ENCODE results near the gene MSRB3.
"Not testable (repeated sequence)": the region's sequence is repeated elsewhere in the genome, so short reads cannot be mapped to it uniquely, and the experiment has no call there.

The MSRB3 gene

DNA sequence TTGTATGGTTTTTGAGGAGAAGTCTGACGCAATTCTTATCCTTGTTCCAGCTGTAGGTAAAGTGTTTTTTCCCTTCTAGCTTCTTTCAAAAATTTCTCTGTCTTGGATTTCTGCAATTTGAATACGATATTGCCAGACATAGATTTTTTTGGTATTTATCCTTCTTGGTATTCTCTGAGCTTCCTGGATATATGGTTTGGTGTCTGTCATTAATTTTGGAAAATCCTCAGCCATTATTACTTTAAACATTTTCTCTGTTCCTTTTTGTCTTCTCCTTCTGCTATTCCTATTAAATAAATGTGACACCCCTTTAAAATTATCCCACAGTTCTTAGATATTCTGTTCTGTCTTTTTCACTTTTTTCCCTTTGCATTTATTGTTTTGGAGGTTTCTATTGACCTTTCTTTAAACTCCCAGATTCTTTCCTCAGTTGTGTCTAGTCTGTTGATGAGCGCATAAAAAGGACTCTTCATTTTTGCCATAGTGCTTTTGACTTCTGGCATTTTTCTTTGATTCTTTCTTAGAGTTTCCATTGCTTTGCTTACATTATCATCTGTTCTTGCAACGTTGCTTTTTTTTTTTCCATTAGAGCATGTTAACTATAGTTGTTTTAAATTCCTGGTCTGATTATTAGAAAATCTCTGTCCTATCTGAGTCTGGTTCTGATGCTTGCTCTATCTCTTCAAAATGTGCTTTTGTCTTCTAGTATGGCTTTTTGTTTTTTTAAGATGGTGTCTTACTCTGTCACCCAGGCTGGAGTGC is 129.1 kb downstream of the MSRB3 start:
- DNase-seq, result no peak

DNA sequence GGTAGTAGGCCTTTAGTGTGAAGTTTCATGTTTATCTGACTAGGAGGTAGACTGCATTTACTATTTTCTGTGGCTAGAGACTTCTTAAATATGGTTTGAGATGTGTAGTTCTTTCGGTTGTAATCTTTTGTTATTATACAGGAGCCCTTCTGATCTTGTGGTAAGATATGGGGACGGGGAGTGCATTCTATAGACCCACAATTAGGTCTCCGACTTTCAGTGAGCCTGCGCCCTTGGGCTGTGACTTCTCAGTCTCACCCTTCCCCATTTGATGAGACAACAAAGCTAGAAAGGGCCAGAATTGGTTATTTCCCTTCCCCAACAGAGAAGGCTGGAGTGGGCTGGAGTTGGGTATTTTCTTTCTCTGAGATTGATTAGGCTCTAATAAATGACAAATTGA is 130.0 kb downstream of the MSRB3 start:
- no peak for DNase-seq

DNA sequence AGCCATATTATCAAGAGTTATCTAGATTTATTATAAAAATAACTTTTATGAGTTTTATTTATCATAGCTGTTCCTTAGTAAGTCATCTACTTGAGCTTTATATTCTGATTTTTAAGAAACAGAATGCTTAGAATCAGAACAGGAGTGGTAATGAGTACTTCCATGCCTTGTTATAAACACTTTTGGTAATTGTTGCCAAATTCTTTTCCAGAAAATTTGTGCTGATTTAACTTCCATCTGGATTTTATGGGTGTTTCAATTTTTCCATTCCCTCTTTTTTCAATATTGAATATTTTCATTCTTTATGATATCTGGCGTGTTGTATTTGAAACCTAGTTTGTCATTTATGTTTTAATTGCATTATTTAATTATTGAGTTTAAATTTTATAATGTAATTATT is 131.2 kb downstream of the MSRB3 start:
- no peak for DNase-seq

DNA sequence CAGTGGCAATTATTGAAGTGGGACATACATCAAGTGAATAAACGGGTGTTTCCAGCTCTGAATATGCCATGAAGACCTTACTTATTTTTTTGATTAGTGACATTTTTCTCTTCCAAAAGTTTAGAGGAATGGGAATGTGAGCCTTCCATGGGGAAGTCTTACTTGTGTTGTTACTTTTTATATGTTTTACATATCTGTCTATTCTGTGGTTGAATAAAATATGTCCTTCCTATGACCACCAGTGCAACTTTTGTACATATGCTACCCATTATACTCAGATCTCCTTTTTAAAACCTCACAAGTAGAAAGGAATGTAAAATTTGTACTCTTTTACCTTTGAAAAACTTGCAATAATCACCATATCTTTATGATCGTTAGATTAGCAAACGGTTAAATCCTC is 132.7 kb downstream of the MSRB3 start:
- no peak for DNase-seq

DNA sequence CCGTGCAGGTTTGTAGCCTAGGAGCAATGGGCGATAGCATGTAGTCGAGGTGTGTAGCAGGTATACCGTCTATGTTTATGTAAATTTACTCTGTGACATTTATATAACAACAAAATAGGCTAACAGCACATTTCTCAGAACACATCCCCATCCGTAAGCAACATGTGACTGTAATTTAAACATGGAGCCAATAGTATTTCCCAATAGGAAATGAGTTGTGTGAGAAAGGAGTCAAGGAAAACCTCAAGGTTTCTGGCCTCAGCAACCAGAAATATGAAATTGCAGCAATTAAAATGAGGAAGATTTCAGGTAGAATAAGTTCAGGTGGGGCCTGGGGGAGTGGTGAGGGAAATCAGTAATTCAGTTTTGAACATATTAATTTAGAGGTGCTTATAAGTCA is 136.0 kb downstream of the MSRB3 start:
- no peak for DNase-seq

DNA sequence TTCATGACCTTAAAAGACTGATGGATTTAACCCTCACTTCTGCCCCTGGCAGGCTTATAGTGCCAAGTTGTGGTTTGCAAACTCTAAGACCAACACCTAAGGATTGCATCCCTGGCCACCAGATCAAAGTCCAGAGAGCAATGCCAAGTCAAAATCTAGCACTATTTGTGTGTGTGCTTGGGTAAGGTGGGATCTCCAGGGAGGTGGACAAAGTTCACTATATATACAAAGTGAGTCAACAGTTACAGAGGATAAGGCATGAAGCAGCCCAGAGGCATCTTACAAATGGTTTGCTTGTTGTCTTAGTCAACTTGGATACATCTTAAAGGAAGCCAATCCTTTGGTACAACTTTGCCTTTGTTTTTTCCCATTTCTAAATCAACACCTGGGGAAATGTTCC is 137.3 kb downstream of the MSRB3 start:
- DNase-seq, result no peak

DNA sequence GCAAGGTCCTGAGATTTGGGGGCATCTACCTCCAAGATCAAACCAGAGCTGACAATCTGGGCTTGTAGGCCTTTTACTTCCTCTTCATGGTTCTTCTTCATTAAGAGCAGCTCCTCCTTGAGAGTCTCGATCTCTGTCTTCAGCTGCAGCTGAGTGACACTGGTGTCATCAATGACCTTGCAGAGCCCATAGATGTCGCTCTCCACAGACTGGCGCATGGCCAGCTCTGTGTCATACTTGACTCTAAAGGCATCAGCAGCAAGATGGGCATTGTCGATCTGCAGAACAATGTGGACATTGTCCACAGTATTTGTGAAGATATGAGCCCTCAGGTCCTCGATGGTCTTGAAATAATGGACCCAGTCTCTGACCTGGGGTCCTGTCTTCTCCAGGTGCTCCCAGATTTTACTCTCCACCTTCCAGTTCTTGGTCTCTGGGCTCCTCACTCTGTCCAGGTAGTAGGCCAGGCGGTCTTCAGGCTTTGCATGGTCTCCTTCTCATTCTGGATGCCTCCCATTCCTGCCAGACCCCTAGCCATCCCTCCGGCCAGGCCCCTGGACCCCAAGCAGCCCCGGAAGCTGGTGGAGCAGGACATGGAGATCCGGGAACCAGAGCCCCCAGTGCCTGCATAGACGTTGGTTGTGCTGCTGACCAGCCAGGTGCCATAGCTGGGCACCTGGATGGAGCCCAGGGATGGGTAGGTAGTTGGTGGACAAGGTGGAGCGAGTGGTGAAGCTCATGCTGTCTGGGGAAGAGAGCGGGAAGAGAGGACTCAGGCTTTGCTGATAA is 141.0 kb downstream of the MSRB3 start:
- DNase-seq, result no peak

DNA sequence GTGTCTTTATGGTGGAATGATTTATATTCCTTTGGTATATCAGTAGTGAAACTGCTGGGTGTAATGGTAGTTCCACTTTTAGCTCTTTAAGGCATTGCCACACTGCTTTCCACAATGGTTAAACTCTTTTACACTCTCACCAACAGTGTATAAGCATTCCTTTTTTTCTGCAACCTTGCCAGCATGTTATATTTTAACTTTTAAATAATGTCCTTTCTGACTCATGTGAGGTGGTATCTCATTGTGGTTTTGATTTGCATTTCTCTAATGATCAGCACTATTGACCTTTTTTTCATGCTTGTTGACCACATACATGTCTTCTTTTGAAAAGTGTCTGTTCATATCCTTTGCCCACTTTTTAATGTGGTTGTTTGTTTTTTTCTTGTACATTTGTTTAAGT is 142.5 kb downstream of the MSRB3 start:
- DNase-seq, result no peak

DNA sequence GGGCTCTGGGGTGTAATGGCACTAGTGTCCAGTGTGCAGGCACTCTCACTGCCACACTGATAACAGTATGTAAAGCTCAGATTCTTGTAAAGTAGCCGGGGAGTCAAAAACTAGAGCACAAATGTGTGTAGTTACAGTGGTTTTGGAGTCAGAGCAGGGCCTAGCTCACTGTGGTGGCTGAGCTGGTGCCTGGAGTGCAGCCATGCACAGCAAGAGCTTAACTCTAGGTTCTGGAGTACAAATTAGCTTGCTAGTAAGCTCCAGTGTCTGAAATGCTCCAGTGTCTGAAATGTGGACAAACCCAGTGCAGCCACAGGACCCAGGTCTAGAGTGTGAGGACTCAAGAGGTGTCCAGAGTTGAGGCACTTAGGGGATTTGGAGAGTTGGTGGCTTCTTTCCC is 149.2 kb downstream of the MSRB3 start:
- no peak for DNase-seq

DNA sequence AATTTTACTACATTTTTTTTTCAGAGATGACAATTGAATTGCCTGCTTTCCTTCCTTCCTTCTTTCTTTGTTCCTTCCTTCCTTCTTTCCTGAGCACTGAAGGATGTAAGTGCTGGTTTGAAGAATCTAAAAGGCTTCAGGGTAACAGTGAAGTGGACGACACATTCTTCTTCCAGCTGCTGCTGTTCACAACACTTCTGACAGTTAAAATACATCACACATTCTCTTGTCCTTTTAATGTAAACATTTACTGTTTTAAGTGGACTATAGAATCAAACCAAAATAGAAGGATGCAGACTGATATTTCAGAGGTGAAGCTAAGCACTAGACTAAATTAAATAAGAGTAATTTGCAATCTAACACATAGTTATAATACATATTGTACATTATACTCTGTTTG is 151.5 kb downstream of the MSRB3 start:
- DNase-seq, result no peak

DNA sequence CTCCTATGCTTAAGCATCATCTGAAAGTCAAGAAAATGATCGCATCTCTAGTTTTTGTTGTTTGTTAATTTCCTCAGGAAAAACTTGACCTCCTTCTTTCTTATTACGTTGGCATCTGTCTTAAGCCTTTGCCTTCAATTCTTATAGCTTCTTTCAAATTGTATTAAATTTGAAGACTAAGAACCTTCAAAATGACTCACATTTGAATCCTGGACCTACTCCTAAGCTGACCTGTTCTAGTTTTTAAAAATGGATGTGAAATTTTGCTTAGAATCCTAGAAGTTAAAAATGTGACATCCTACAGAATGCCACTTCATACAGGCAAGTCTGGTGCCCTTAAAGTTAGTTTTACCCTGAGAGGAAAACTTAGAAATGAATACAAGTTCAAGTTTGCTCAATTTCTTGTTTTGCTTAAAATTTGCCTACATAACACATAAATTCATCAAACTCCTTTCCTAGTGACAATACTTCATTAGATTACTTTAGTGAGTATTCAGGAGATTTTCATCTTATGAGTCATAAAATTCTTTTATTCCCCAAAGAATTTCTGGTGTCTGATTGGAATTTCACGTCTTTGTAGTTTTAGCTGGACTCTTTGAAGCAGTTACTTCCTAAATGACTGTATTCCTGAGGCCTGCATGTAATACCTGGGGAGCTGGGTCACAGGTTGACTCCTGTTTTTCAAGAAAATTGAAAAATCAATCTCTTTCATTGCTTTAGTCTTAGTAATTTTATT is 152.3 kb downstream of the MSRB3 start:
- DNase-seq, result no peak

DNA sequence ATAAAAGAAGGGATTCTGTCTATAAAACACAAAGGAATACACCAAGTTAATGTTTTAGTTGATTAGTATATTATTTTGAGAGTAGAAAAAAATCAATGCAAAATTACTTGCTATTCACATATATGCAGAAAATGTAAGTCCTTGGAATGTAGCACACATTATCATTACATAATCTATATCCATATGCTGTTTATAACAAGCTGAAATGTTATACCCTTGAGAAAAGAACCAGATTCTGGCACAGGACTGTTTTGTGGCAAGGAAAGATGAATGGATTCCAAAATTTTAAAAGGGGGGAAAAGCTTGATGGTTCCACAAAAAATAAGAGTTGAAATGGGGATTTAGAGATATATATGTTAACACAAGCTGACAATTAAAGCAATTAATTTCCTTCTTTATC is 153.6 kb downstream of the MSRB3 start:
- DNase-seq, result no peak

DNA sequence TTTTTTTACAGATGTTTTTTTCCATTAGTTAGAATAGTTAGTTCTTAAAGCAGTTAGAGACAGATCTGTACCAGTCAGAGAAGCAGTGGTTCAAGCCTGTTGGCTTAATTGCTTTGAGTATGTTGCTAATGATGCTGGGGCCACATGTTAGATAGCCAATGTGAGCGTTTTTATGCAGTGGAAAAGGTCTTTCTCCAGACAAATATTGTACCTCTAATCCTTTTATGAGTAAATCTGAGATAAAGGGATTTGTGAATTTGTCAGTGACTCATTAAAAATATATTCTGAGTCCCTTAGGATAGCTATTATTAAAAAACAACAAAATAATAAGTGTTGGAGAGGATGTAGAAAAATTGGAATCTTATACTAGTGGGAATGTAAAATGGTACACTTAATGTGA is 154.2 kb downstream of the MSRB3 start:
- no peak for DNase-seq

DNA sequence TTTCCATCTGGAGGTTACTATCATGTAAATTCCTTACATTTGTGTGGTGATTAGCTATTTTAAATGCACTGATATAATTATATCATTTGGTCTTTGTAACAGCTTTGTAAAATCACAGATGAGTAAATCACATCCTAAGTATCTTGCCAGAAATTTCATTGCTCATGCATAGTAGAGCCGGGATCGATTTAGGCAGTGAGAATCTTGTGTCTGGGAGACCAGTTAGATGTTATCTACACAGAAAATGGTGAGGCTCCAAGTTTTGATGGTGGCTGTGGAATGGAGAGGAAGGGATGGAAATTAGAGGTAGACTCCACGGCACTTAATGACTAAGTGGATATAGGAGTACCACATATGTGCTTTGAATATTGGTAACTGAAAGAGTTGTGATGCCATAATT is 156.3 kb downstream of the MSRB3 start:
- DNase-seq, result no peak

DNA sequence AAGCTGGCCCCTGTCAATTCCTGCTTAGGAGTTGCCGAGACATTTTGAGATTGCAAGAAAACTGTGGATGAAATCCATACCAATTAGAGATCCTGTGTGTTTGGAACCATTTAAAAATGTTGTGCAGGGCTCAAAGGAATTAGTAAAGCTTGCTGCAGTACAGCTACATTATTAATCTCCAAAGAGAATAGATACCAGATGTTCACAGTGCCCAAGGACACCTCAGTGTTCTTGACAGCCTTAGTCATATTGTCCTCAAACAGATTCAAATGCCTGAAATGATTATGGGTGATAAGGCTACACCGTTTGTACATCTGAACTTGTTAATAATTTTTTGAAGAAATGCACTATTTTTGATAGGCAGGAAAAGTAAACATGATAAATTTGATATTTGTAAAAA is 164.6 kb downstream of the MSRB3 start:
- DNase-seq, result no peak

DNA sequence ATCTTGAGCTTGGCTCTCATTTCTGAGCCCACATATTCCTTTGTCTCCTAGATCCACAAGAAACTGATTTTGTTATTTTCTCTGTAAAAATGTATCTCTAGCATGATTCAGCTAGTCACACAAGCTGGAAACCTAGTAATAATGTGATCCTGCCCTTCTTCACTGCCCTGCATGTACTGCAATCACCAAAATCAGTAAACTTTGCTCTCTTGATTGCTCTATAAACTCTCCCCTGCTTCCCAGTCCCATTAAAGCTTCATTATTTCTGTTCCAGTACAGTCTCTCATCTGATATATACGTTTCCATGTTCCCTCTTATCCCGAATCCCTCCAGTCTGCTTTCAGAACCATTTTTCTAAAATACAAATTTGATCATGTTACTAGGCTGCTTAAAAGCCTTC is 166.5 kb downstream of the MSRB3 start:
- no peak for DNase-seq

DNA sequence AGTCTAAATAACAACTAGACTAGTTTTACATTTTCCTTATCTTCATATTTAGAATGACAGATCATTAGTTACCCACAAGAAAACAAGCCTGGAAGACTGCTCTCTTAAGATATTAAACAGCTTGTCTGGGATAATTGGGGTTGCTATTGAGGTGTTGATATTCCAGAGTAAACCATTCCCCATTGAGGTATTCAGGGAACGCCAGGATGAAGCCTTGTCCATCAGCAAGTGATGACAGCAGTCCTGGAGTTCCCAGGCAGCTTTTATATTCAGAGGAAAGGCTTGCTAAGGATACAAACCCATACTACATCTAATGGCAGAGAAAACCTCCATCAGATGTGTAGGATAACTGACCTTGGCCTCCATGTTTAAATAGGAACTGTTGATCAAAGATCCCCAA is 168.4 kb downstream of the MSRB3 start:
- no peak for DNase-seq

DNA sequence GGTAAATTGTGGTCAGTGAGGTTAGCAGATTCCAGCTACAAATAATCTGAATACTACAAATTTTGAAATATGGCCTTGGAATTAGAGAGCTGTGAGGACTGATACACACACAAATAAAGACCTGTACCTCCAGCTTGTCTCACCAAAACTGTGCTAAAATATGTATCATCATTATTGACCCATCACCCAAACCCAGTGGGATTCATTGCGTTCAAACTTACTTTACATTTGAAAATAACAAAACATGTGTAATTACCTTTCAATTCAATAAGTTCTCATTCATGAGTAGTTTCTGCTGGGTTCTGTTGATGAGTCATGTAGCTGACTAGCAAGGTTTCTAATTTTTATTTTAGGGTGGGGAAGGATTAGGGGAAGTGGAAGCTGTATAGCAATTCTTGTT is 170.9 kb downstream of the MSRB3 start:
- DNase-seq, result no peak

DNA sequence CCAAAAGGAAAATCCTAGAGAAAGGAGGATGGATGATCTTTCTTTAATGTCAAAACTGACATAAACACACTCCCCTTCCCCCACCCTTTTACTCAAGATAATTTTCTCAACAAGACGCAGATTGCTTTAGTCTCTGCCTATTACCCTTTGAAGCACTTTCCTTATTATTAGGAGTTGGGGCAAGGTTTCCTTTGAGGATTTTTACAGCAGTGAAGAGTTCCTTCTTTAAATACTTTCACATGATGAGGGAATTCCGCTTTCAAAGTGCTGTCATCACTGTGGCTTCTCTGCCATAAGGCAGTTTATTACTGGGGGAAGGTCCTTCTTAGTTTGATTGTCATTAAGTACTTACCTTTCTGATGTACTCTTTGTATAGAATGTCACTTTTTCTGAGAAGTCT is 172.1 kb downstream of the MSRB3 start:
- DNase-seq, result no peak

DNA sequence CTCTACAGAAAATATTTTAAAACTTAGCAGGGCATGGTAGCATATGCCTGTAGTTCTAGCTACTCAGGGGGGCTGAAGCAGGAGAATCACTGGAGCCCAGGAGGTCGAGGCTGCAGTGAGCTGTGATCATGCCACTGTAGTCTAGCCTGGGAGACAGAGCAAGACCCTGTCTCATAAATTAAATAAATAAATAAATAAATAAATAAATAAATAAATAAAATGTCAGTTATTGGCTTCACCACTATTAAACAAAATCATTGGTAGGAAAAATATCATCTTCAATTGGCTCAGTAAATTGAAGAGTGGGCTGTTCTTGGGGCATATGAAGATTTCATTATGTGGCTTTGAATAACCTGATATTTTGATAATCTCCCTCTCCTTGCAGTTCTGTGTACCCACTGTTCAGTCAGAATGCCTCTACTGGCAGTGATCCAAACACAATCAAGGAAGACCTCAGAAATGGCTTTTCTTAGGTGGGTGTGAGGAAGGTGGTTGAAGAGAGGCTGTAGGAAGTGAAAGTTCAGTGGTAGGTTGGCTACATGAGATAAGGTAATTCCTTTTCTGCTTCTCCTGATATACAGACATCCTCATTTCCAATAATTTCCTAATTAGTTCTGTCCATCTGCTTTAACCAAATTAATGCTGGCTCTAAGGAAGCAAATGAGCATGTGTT is 175.8 kb downstream of the MSRB3 start:
- no peak for DNase-seq

DNA sequence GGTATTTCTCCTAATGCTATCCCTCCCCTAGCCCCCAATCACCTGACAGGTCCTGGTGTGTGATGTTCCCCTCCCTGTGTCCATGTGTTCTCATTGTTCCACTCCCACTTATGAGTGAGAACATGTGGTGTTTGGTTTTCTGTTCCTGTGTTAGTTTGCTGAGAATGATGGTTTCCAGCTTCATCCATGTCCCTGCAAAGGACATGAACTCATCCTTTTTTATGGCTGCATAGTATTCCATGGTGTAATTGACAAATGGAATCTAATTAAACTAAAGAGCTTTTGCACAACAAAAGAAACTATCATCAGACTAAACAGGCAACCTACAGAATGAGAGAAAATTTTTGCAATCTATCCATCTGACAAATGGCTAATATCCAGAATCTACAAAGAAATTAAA is 178.9 kb downstream of the MSRB3 start:
- DNase-seq, result not testable (repeated sequence)

DNA sequence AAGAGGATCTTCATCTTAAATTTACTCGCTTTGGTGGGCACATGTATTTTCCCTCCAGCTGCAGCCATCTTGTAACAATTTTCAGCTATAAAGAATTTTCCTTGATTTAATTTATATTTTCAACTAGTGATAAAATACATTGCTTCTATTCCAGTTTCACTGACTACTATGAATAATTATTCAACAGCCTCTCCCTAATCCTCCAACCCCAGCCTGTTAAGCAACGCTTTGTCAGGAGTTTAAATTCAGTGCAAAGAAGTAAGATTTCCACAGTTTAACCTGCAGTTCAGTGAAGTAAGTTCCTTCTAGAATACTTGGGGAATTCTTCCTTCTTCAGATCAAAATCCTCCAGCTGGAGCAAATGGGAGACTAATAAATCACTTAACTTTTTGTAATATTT is 180.2 kb downstream of the MSRB3 start:
- DNase-seq, result no peak

DNA sequence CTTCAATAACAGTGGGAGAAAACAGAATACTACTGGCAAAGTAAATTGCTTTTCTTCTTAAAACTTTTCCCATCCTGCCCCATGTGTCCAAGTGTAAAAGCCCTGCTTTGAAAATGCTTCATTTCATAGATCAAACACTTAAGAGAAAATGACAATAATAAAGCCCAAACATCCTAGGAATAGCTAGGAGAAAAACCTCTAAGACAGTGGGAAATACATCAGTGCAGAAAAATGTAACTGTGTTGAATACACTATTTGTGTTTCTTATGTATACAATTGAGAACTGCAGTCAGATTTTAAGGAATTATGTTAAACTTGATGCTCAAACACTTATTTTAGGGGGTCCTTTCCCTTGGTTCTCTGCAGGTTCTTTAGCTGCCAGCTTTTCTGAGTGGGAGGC is 181.1 kb downstream of the MSRB3 start:
- DNase-seq, result no peak
